HEK293T (cell line): ENCODE measurements around the gene PAX4.

Experiments
- BHLHE40 ChIP-seq: fragments of 450-650 bp; IDR thresholded peaks from 2 replicates; pipeline ENCODE4 v1.6.1; 2016; ENCODE audit warnings: mild to moderate bottlenecking, moderate library complexity, borderline replicate concordance
- FOXA1 ChIP-seq: fragments of 450-650 bp; IDR thresholded peaks from 2 replicates; pipeline ENCODE4 v1.6.1; 2016; ENCODE audit warnings: mild to moderate bottlenecking

GRCh38 chr7:127588697-127589482 lies 29.1 kb downstream of the PAX4 start:
- TF ChIP-seq FOXA1 (no peak), BHLHE40 (no peak)
